Prostate gland (tissue), 2 donors: Measurements from ENCODE around the gene NIBAN1.
"Not testable (repeated sequence)": the region's sequence is repeated elsewhere in the genome, so short reads cannot be mapped to it uniquely, and the experiment has no call there.

Experiments used
- POLR2A ChIP-seq: fragments of 450-650 bp; IDR thresholded peaks from one replicate; pipeline ENCODE4 v1.6.1; 2016; ENCODE audit warnings: antibody characterized with exemption, mild to moderate bottlenecking
- POLR2AphosphoS5 ChIP-seq: sonication (generic); formaldehyde crosslinking; IDR thresholded peaks from one replicate; pipeline ENCODE4 v1.6.1; 2017; ENCODE audit warnings: antibody characterized with exemption
- TF ChIP-seq, protein P1 (sequence below), 4 experiments: fragments of 200-600 bp in 2 of 4; fragments of 450-650 bp in 2 of 4; sonication (generic) in 2 of 4; IDR thresholded peaks; 1 replicate in 3 of 4; 2 replicates in 1 of 4; pipeline ENCODE4 v1.5.1; 2016 to 2019; ENCODE audit warnings: antibody characterized with exemption in 4 of 4, mild to moderate bottlenecking in 2 of 4, moderate library complexity in 2 of 4

DNA sequence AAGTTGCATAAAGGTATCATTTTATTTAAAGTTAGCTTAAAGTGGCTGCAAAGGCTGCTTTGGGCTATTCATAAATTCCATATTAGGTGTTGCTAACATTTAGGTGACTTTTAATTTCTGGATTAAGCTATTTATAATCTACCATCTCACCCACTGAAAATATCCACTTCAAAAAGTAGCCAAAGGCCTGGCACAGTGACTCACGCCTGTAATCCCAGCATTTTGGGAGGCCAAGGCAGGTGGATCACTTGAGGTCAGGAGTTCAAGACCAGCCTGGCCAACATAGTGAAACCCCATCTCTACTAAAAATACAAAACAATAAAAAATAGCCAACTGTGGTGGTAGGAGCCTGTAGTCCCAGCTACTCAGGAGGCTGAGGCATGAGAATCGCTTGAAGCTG lies 16.4 kb downstream of the NIBAN1 start:
- TF ChIP-seq POLR2AphosphoS5, POLR2A: not testable (repeated sequence)
- TF ChIP-seq, protein P1, sequence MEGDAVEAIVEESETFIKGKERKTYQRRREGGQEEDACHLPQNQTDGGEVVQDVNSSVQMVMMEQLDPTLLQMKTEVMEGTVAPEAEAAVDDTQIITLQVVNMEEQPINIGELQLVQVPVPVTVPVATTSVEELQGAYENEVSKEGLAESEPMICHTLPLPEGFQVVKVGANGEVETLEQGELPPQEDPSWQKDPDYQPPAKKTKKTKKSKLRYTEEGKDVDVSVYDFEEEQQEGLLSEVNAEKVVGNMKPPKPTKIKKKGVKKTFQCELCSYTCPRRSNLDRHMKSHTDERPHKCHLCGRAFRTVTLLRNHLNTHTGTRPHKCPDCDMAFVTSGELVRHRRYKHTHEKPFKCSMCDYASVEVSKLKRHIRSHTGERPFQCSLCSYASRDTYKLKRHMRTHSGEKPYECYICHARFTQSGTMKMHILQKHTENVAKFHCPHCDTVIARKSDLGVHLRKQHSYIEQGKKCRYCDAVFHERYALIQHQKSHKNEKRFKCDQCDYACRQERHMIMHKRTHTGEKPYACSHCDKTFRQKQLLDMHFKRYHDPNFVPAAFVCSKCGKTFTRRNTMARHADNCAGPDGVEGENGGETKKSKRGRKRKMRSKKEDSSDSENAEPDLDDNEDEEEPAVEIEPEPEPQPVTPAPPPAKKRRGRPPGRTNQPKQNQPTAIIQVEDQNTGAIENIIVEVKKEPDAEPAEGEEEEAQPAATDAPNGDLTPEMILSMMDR (IDR thresholded peaks at IDR 0.05), result not testable (repeated sequence)
